ENCODE data around the gene GOSR2.

The GOSR2 gene

GRCh38 chr17:46991617-46992016, 68.7 kb downstream of the GOSR2 start:
- DNase-seq (ENCODE audit: low spot score) = no peak

Data from Ammon's horn (tissue), 1 donor.